SK-N-MC (cell line): Measurements from ENCODE around the gene TMEM218.

ENCODE experiments used
- EZH2 ChIP-seq: fragments of 200-600 bp; sonication (generic); IDR thresholded peaks from one replicate; pipeline ENCODE4 v1.6.1; 2017; ENCODE audit warnings: antibody characterized with exemption
- FOXP2 ChIP-seq: optimal IDR thresholded peaks from 2 replicates; pipeline ENCODE3; 2011; ENCODE audit warnings: mild to moderate bottlenecking, moderate library complexity; ENCODE audit not compliant: insufficient read depth; ENCODE audit errors: extremely low read length, control extremely low read depth
- POLR2AphosphoS5 ChIP-seq: IDR thresholded peaks from 2 replicates; pipeline ENCODE4 v1.6.1; 2012; ENCODE audit warnings: mild to moderate bottlenecking, low read depth, low read length, borderline replicate concordance

DNA sequence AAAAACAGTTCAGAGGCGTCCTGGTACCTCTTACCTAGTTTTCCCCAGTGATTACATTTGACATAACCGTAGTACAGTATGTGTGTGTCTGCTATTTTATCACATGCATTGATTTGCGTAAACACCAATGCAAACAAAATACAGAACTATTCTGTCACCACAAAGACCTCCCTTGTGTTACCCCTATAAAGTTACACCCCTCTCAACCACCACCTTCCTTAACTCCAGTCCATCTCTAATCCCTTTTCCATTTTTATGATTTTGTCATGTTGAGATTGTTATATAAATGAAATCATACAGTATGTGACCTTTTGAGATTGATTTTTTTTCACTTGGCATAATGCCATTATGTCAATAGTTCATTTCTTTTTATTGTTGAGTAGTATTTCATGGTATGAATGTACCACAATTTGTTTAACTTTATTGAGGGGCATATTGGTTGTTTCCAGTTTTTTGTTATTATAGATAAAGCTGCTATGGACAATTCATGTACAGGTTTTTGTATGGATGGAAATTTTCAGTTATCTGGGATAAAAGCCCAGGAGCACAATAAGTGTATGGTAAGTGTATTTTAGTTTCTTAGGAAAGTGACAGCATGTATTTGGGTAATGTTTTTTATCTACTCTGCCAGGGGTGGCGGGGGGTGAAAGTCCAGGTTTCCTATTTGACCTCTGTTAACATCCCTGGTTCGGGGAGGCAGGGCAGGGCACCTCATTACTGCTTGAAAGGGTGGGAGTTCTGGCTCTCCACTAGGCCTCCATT is 54.3 kb downstream of the TMEM218 start:
- TF ChIP-seq POLR2AphosphoS5 (no peak), EZH2 (no peak), FOXP2 (no peak)
